Fibroblast of lung (primary cell): ENCODE data around the gene CHN2.

Experiments
- EZH2 ChIP-seq: IDR thresholded peaks from 2 replicates; pipeline ENCODE4 v1.5.1; 2012; ENCODE audit warnings: low read length, control low read depth, mild to moderate bottlenecking; ENCODE audit errors: missing control alignments
- TF ChIP-seq, protein P1 (sequence below), 2 donors: IDR thresholded peaks in 1 of 2; conservative IDR thresholded peaks in 1 of 2; 1 replicate in 1 of 2; 2 replicates in 1 of 2; pipeline ENCODE4 v1.5.1; 2011 to 2012; ENCODE audit warnings: low read length in 2 of 2, control low read depth in 1 of 2, inconsistent platforms in 1 of 2, low read depth in 1 of 2, mild to moderate bottlenecking in 1 of 2

DNA sequence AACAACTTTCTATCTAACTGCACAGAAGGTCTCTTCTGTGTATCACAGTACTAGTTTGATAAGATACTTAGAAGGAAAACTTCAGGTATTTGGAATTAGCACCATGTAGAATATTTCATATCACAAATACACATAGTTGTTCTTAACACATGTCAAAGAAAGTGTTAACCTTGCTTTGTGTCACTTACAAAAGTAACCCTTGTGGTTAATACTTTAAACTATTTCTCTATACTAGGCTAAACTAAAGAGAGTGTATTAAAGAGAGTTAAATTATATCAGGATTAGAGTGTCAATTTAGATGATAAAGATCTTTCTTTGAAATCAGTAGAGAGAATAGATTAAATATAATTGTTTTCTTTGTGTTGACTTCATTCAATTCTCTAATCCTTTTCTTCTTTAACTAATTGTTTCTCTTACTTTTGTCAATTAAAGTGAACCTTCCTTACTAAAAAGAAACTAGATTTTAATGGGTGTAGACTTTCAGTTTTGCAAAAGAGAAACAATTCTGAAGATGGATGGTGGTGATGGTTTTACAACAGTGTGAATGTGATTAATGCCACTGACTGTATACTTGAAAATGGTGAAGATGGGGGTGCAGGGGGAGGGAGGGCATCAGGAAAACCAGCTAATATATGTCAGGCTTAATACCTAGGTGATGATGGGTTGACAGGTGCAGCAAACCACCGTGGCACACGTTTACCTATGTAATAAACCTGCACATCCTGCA is 67.8 kb downstream of the CHN2 start:
- no peak for TF ChIP-seq EZH2
- TF ChIP-seq, protein P1, sequence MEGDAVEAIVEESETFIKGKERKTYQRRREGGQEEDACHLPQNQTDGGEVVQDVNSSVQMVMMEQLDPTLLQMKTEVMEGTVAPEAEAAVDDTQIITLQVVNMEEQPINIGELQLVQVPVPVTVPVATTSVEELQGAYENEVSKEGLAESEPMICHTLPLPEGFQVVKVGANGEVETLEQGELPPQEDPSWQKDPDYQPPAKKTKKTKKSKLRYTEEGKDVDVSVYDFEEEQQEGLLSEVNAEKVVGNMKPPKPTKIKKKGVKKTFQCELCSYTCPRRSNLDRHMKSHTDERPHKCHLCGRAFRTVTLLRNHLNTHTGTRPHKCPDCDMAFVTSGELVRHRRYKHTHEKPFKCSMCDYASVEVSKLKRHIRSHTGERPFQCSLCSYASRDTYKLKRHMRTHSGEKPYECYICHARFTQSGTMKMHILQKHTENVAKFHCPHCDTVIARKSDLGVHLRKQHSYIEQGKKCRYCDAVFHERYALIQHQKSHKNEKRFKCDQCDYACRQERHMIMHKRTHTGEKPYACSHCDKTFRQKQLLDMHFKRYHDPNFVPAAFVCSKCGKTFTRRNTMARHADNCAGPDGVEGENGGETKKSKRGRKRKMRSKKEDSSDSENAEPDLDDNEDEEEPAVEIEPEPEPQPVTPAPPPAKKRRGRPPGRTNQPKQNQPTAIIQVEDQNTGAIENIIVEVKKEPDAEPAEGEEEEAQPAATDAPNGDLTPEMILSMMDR (conservative IDR thresholded peaks at IDR 0.05 in 1 of 2, IDR thresholded peaks at IDR 0.05 in 1 of 2; ENCODE audit: low read depth in 1 of 2, low read length in 2 of 2) = no peak
